Ishikawa (cell line): ENCODE results near the gene TMEM272.

Source experiments
- CREB1 ChIP-seq: IDR thresholded peaks from 2 replicates; pipeline ENCODE4 v1.6.1; 2012; ENCODE audit warnings: low read depth
- EP300 ChIP-seq: IDR thresholded peaks from 2 replicates; pipeline ENCODE4 v1.6.1; 2012; ENCODE audit warnings: borderline replicate concordance
- NFIC ChIP-seq: IDR thresholded peaks from 2 replicates; pipeline ENCODE4 v1.6.1; 2012
- TAF1 ChIP-seq: IDR thresholded peaks from 2 replicates; pipeline ENCODE4 v1.6.1; 2012; ENCODE audit warnings: low read depth, mild to moderate bottlenecking
- TEAD4 ChIP-seq: IDR thresholded peaks from 2 replicates; pipeline ENCODE4 v1.6.1; 2012
- TF ChIP-seq, protein P1 (sequence below): IDR thresholded peaks from 2 replicates; pipeline ENCODE4 v1.6.1; 2012
- TF ChIP-seq, protein P2 (sequence below): IDR thresholded peaks from 2 replicates; pipeline ENCODE4 v1.6.1; 2012; ENCODE audit warnings: low read depth, mild to moderate bottlenecking

DNA sequence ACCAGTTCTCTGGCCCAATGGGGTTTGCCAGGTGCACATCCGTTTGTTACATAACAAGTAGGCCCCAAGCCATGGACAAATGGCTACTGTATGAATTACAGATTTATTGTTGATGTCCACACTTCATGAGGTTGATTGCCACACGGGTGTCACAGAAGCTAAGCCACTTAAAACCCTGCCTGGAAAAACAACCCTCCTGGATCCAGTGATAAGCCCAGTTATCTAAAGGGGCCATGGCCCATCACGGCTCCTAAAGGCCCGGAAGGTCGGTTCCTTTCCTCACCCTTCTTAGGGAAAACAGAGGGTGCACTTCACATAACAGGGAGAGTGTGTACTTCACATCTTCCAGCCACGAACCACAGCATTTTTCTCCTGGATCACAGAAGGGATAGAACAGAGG, 4.1 kb downstream of the TMEM272 start:
- TF ChIP-seq TEAD4 (no peak), EP300 (no peak), CREB1 (no peak), NFIC (no peak), TAF1 (no peak)
- TF ChIP-seq, protein P1, sequence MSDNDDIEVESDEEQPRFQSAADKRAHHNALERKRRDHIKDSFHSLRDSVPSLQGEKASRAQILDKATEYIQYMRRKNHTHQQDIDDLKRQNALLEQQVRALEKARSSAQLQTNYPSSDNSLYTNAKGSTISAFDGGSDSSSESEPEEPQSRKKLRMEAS, result no peak
- TF ChIP-seq, protein P2, sequence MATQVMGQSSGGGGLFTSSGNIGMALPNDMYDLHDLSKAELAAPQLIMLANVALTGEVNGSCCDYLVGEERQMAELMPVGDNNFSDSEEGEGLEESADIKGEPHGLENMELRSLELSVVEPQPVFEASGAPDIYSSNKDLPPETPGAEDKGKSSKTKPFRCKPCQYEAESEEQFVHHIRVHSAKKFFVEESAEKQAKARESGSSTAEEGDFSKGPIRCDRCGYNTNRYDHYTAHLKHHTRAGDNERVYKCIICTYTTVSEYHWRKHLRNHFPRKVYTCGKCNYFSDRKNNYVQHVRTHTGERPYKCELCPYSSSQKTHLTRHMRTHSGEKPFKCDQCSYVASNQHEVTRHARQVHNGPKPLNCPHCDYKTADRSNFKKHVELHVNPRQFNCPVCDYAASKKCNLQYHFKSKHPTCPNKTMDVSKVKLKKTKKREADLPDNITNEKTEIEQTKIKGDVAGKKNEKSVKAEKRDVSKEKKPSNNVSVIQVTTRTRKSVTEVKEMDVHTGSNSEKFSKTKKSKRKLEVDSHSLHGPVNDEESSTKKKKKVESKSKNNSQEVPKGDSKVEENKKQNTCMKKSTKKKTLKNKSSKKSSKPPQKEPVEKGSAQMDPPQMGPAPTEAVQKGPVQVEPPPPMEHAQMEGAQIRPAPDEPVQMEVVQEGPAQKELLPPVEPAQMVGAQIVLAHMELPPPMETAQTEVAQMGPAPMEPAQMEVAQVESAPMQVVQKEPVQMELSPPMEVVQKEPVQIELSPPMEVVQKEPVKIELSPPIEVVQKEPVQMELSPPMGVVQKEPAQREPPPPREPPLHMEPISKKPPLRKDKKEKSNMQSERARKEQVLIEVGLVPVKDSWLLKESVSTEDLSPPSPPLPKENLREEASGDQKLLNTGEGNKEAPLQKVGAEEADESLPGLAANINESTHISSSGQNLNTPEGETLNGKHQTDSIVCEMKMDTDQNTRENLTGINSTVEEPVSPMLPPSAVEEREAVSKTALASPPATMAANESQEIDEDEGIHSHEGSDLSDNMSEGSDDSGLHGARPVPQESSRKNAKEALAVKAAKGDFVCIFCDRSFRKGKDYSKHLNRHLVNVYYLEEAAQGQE, result no peak
